HCT116 (cell line): Measurements from ENCODE around the gene PLPP7. TPM values are rescaled to one million over a fixed set of nuclear protein-coding genes. Genes with fewer than 3 reads are reported as not detected.
"Not testable (repeated sequence)": the region's sequence is repeated elsewhere in the genome, so short reads cannot be mapped to it uniquely, and the experiment has no call there.

Experiments used
- ATAC-seq: fragments of 200-7000 bp; cut with Tn5 transposase; 2 replicates; pipeline ENCODE4 v1.9.1; 2020; ENCODE audit warnings: mild to moderate bottlenecking, moderate library complexity
- BruUV-seq: library from RNA; stranded (reverse); fragments of 400-500 nt; replicated peaks from 2 replicates; lab custom pipeline; 2021; lab: Mats Ljungman, UMichigan
- CTCF ChIA-PET: fragments of 300-600 bp; sonication (Branson Sonifier 250); formaldehyde crosslinking; loops from one replicate; lab custom pipeline; 2021; ENCODE audit warnings: antibody characterized with exemption; lab: Charles Lee
- POLR2A ChIA-PET: fragments of 300-600, 350-600 bp; sonication (Branson Sonifier 250); formaldehyde crosslinking; loops from one replicate; lab custom pipeline; 2021; ENCODE audit warnings: antibody characterized with exemption; lab: Charles Lee
- RAD21 ChIA-PET, 2 experiments: fragments of 300-600 bp; sonication (Branson Sonifier 250); formaldehyde crosslinking; loops; one replicate each; lab custom pipeline; 2023; ENCODE audit warnings: low total read pairs in 2 of 2; ENCODE audit not compliant: uncharacterized antibody in 2 of 2, unreplicated experiment in 2 of 2, low non-redundant PET in 1 of 2; lab: Charles Lee
- DNase-seq: peaks from one replicate; pipeline ENCODE4 v3.0.0-alpha.2; 2010; ENCODE audit warnings: low read depth, low spot score
- H2AFZ ChIP-seq: fragments of 200-600 bp; shearing (Covaris generic), sonication (generic); 2 replicates; pipeline ENCODE4 v1.6.1; 2017; ENCODE audit warnings: low read depth, mixed run types, mixed read lengths, antibody characterized with exemption, low read length; ENCODE audit not compliant: poor library complexity, severe bottlenecking
- H3K27ac ChIP-seq: 2 replicates; pipeline ENCODE4 v1.5.1; 2012; ENCODE audit warnings: low read depth, low read length
- H3K27me3 ChIP-seq: fragments of 200-600 bp; sonication (generic); 2 replicates; pipeline ENCODE4 v1.6.1; 2016; ENCODE audit warnings: mixed run types, low read length, mixed read lengths; ENCODE audit not compliant: insufficient read depth
- H3K36me3 ChIP-seq, 2 experiments: fragments of 200-500 bp in 1 of 2; fragments of 200-600 bp in 1 of 2; sonication (Bioruptor generic) in 1 of 2; sonication (generic) in 1 of 2; 2 replicates each; pipeline versions ENCODE4 v1.5.1 to v1.6.1; 2014 to 2016; ENCODE audit warnings: low read length in 2 of 2, inconsistent platforms in 1 of 2, mixed read lengths in 1 of 2, mixed run types in 1 of 2; ENCODE audit not compliant: insufficient read depth in 2 of 2, control insufficient read depth in 1 of 2
- H3K4me1 ChIP-seq, 2 experiments: fragments of 200-600 bp in 1 of 2; sonication (generic) in 1 of 2; 2 replicates each; pipeline versions ENCODE4 v1.5.1 to v1.6.1; 2012 to 2017; ENCODE audit warnings: low read length in 2 of 2, inconsistent platforms in 1 of 2, mild to moderate bottlenecking in 1 of 2, mixed read lengths in 1 of 2, mixed run types in 1 of 2, moderate library complexity in 1 of 2; ENCODE audit not compliant: insufficient read depth in 2 of 2, control insufficient read depth in 1 of 2
- H3K4me2 ChIP-seq: fragments of 200-600 bp; sonication (generic); 2 replicates; pipeline ENCODE4 v1.6.1; 2017; ENCODE audit warnings: mixed run types, low read length, mixed read lengths
- H3K4me3 ChIP-seq, 2 experiments: fragments of 200-600 bp in 1 of 2; sonication (generic) in 1 of 2; replicated peaks in 1 of 2; 2 replicates each; pipeline ENCODE4 v1.5.1; 2011 to 2016; ENCODE audit warnings: low read length in 2 of 2, control low read depth in 1 of 2, low read depth in 1 of 2, mild to moderate bottlenecking in 1 of 2, mixed read lengths in 1 of 2, mixed run types in 1 of 2
- H3K79me2 ChIP-seq: fragments of 200-600 bp; sonication (generic); 2 replicates; pipeline ENCODE4 v1.6.1; 2017; ENCODE audit warnings: mild to moderate bottlenecking, mixed run types, low read length, moderate library complexity, mixed read lengths; ENCODE audit not compliant: insufficient read depth
- H3K9ac ChIP-seq: fragments of 200-600 bp; sonication (generic); 2 replicates; pipeline ENCODE4 v1.6.1; 2016; ENCODE audit warnings: low read length, mixed read lengths
- H3K9me2 ChIP-seq: fragments of 200-600 bp; sonication (generic), shearing (Covaris generic); 2 replicates; pipeline ENCODE4 v1.6.1; 2017; ENCODE audit warnings: mixed run types, mild to moderate bottlenecking, moderate library complexity; ENCODE audit not compliant: insufficient read depth
- H3K9me3 ChIP-seq, 2 experiments: fragments of 200-500 bp in 1 of 2; fragments of 200-600 bp in 1 of 2; sonication (Bioruptor generic) in 1 of 2; sonication (generic) in 1 of 2; 2 replicates each; pipeline ENCODE4 v1.6.1; 2014 to 2017; ENCODE audit warnings: low read length in 2 of 2, mixed read lengths in 2 of 2, inconsistent platforms in 1 of 2, low read depth in 1 of 2, mild to moderate bottlenecking in 1 of 2, mixed run types in 1 of 2, moderate library complexity in 1 of 2; ENCODE audit not compliant: control insufficient read depth in 1 of 2, insufficient read depth in 1 of 2
- H4K20me1 ChIP-seq: fragments of 200-600 bp; sonication (generic), shearing (Covaris generic); 2 replicates; pipeline ENCODE4 v1.6.1; 2017; ENCODE audit warnings: mixed run types, mild to moderate bottlenecking, moderate library complexity; ENCODE audit not compliant: insufficient read depth
- CBX3 ChIP-seq: IDR thresholded peaks from 2 replicates; pipeline ENCODE4 v1.6.1; 2012; ENCODE audit warnings: low read depth
- CEBPB ChIP-seq: IDR thresholded peaks from 2 replicates; pipeline ENCODE4 v1.6.1; 2012; ENCODE audit warnings: low read depth
- CTCF ChIP-seq, 3 experiments: fragments of 200-600 bp in 1 of 3; sonication (generic) in 1 of 3; IDR thresholded peaks in 2 of 3; conservative IDR thresholded peaks in 1 of 3; 2 replicates each; pipeline ENCODE4 v1.5.1; 2012 to 2017; ENCODE audit warnings: low read depth in 2 of 3, low read length in 2 of 3, antibody characterized with exemption in 1 of 3, borderline replicate concordance in 1 of 3, control low read depth in 1 of 3, mild to moderate bottlenecking in 1 of 3, mixed read lengths in 1 of 3, mixed run types in 1 of 3, moderate library complexity in 1 of 3; ENCODE audit not compliant: insufficient read depth in 1 of 3
- POLR2A ChIP-seq: IDR thresholded peaks from 2 replicates; pipeline ENCODE4 v1.7.0; 2011; ENCODE audit warnings: borderline replicate concordance; ENCODE audit not compliant: insufficient read depth, insufficient read length; ENCODE audit errors: extremely low read depth
- SIN3A ChIP-seq: IDR thresholded peaks from 2 replicates; pipeline ENCODE4 v1.6.1; 2012; ENCODE audit warnings: low read depth
- SRF ChIP-seq: IDR thresholded peaks from 2 replicates; pipeline ENCODE4 v1.6.1; 2012; ENCODE audit warnings: low read depth
- YY1 ChIP-seq: IDR thresholded peaks from 2 replicates; pipeline ENCODE4 v1.6.1; 2011; ENCODE audit warnings: low read length, low read depth, moderate library complexity, mild to moderate bottlenecking; ENCODE audit not compliant: insufficient replicate concordance; ENCODE audit errors: extremely low read depth
- intact Hi-C: fragments of 100-400 bp; cut with micrococcal nuclease; formaldehyde crosslinking; loops from 2 replicates; pipeline ENCODE4 v1.10.0; 2022
- total RNA-seq: library from RNA; stranded (reverse); gene quantifications from one replicate; pipeline ENCODE4 v1.2.1, GENCODE V29; 2021; ENCODE audit not compliant: unreplicated experiment
- TF ChIP-seq, protein P1 (sequence below): IDR thresholded peaks from 2 replicates; pipeline ENCODE4 v1.6.1; 2012

The PLPP7 gene
- total RNA-seq, 1 experiment from 2014 or later, result 0.37 TPM

DNA sequence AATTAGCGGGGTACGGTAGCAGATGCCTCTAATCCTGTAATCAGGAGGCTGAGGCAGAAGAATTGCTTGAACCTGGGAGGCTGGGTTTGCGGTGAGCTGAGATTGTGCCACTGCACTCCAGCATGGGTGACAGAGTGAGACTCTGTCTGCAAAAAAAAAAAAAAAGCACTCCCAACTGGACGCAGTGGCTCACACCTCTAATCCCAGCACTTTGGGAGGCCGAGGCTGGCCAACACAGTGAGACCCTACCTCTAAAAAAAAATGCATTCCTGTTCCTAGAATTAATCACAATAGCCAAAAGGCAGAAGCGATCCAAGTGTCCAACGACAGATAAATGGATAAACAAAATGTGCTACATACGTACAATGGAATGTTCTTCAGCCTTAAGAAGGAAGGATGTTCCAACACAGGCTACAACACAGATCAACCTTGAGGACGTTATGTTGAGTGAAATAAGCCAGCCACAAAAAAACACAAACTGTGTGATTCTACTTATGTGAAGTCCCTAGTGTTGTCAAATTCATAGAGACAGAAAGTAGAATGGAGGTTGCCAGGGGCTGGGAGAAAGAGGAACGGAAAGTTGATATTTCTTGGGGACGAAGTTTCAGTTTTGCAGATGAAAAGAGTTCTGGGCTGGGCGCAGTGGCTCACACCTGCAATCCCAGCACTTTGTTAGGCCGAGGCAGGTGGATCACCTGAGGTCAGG lies 27.0 kb upstream of the PLPP7 start:
- POLR2A ChIA-PET, result no interaction called here
- intact Hi-C loops, result no loop called here
- no peaks in the 10 kb centered on the region for H3K9me2 ChIP-seq
- TF ChIP-seq SRF, result no peak
- no peak for TF ChIP-seq CTCF (IDR thresholded peaks at IDR 0.05 in 2 of 3, conservative IDR thresholded peaks at IDR 0.05 in 1 of 3; ENCODE audit: borderline replicate concordance in 1 of 3, insufficient read depth in 1 of 3, low read depth in 2 of 3, low read length in 2 of 3)
- TF ChIP-seq POLR2A, result no peak
- no peak for TF ChIP-seq SIN3A
- TF ChIP-seq CEBPB, result no peak
- no peak for TF ChIP-seq YY1
- TF ChIP-seq, protein P1, sequence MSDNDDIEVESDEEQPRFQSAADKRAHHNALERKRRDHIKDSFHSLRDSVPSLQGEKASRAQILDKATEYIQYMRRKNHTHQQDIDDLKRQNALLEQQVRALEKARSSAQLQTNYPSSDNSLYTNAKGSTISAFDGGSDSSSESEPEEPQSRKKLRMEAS, result no peak
- no peak for TF ChIP-seq CBX3
- TF ChIP-seq, all 23 proteins: peak for 0
- ChIA-PET RAD21 (no interaction called here), CTCF (no interaction called here)
- H3K36me3 ChIP-seq, result no peaks in the 10 kb centered on the region
- no peaks in the 10 kb centered on the region for H4K20me1 ChIP-seq
- DNase-seq, result no peak
- H3K79me2 ChIP-seq, result no peaks in the 10 kb centered on the region
- no peaks in the 10 kb centered on the region for H3K9me3 ChIP-seq
- no peak overlapping the region for H3K4me3 ChIP-seq
- no peaks in the 10 kb centered on the region for H3K4me1 ChIP-seq
- H2AFZ ChIP-seq, result no peak overlapping the region
- no peak overlapping the region for H3K27ac ChIP-seq
- BruUV-seq, result no TSS peak
- no peaks in the 10 kb centered on the region for H3K27me3 ChIP-seq
- no peak for ATAC-seq
- no peak overlapping the region for H3K4me2 ChIP-seq
- H3K9ac ChIP-seq, result no peak overlapping the region

- H3K27me3 ChIP-seq, H3K9me2 ChIP-seq, BruUV-seq, H3K9ac ChIP-seq, H3K36me3 ChIP-seq, H3K27ac ChIP-seq, POLR2A ChIA-PET, intact Hi-C loops, H3K4me2 ChIP-seq, H3K4me3 ChIP-seq, H3K4me1 ChIP-seq, DNase-seq, H2AFZ ChIP-seq, H4K20me1 ChIP-seq, CTCF ChIA-PET, ATAC-seq, H3K9me3 ChIP-seq, RAD21 ChIA-PET, H3K79me2 ChIP-seq: not testable (repeated sequence)
Observed at GRCh38 chr9:131263033-131263343, 26.5 kb upstream of the PLPP7 start.
